NCI-H2196 (cell line): Measurements from ENCODE around the gene ABCB9.
"Not testable (repeated sequence)": the region's sequence is repeated elsewhere in the genome, so short reads cannot be mapped to it uniquely, and the experiment has no call there.

ENCODE experiments used
- DNase-seq: peaks from one replicate; lab custom pipeline; 2025; ENCODE audit not compliant: unreplicated experiment; lab: John Stamatoyannopoulos, UW

ABCB9 gene

GRCh38 chr12:122944605-122945592 is 21.4 kb downstream of the ABCB9 start:
- DNase-seq: peak; percentile 47

- no peak for DNase-seq
These were observed 23.1 kb downstream of the ABCB9 start for GRCh38 chr12:122943196-122943595.

- no peak for DNase-seq
These were observed 23.6 kb downstream of the ABCB9 start for GRCh38 chr12:122942637-122943036.

- not testable (repeated sequence) for DNase-seq
These were observed 24.9 kb downstream of the ABCB9 start for GRCh38 chr12:122941351-122941750.

- no peak for DNase-seq
These were observed 27.1 kb downstream of the ABCB9 start for GRCh38 chr12:122939125-122939524.

- DNase-seq: no peak
These were observed 28.6 kb downstream of the ABCB9 start for GRCh38 chr12:122937622-122938091.

GRCh38 chr12:122935318-122935717 is 30.9 kb downstream of the ABCB9 start:
- DNase-seq: no peak

GRCh38 chr12:122934722-122935121 is 31.5 kb downstream of the ABCB9 start:
- DNase-seq: no peak

GRCh38 chr12:122932207-122932606 is 34.1 kb downstream of the ABCB9 start:
- no peak for DNase-seq

- no peak for DNase-seq
These were observed 36.5 kb downstream of the ABCB9 start for GRCh38 chr12:122929812-122930211.

GRCh38 chr12:122929148-122929538 is 37.1 kb downstream of the ABCB9 start:
- no peak for DNase-seq

- DNase-seq: no peak
These were observed 37.7 kb downstream of the ABCB9 start for GRCh38 chr12:122928404-122929147.

- no peak for DNase-seq
These were observed 38.4 kb downstream of the ABCB9 start for GRCh38 chr12:122927756-122928403.

- no peak for DNase-seq
These were observed 44.3 kb downstream of the ABCB9 start for GRCh38 chr12:122921917-122922316.

- no peak for DNase-seq
These were observed 45.6 kb downstream of the ABCB9 start for GRCh38 chr12:122920687-122921086.

GRCh38 chr12:122918827-122919226 is 47.4 kb downstream of the ABCB9 start:
- DNase-seq: no peak

- peak; percentile 12 for DNase-seq
These were observed 48.6 kb downstream of the ABCB9 start for GRCh38 chr12:122917507-122918121.

- DNase-seq: peak; percentile 21
These were observed 56.6 kb downstream of the ABCB9 start for GRCh38 chr12:122909442-122910288.

- no peak for DNase-seq
These were observed 57.3 kb downstream of the ABCB9 start for GRCh38 chr12:122908915-122909314.

GRCh38 chr12:122905258-122905657 is 61.0 kb downstream of the ABCB9 start:
- DNase-seq: not testable (repeated sequence)
